CD4-positive, CD25-positive, alpha-beta regulatory T cell (primary cell): ENCODE data around the gene DYSF. TPM values are rescaled to one million over a fixed set of nuclear protein-coding genes. Genes with fewer than 3 reads are reported as not detected.

Experiments
- ATAC-seq, 2 donors: fragments of 150-1000 bp; cut with Tn5 transposase; one replicate each; pipeline ENCODE4 v1.10.0; 2021; ENCODE audit warnings: low read depth in 2 of 2, moderate number of reproducible peaks in 2 of 2, moderate library complexity in 1 of 2
- DNase-seq, 3 donors: peaks; one replicate each; pipeline versions ENCODE4 v3.0.0 to v3.0.0-alpha.2; 2012 to 2022; ENCODE audit warnings: mixed read lengths in 1 of 3
- H3K27ac ChIP-seq: one replicate; pipeline ENCODE4 v1.7.0; 2013; ENCODE audit warnings: mild to moderate bottlenecking, low read length; ENCODE audit not compliant: insufficient read depth, poor library complexity, severe bottlenecking
- H3K27me3 ChIP-seq: one replicate; pipeline ENCODE4 v1.7.0; 2013; ENCODE audit warnings: low read length; ENCODE audit not compliant: control insufficient read depth, insufficient read depth
- H3K36me3 ChIP-seq: one replicate; pipeline ENCODE4 v1.7.0; 2013; ENCODE audit warnings: mild to moderate bottlenecking, low read length, moderate library complexity; ENCODE audit not compliant: control insufficient read depth, insufficient read depth
- H3K4me1 ChIP-seq: 2 replicates; pipeline ENCODE4 v1.7.0; 2013; ENCODE audit warnings: mild to moderate bottlenecking, low read length; ENCODE audit not compliant: insufficient read depth, control insufficient read depth, poor library complexity, severe bottlenecking
- H3K4me3 ChIP-seq: one replicate; pipeline ENCODE4 v1.7.0; 2013; ENCODE audit warnings: low read depth, mild to moderate bottlenecking, low read length, moderate library complexity
- H3K9me3 ChIP-seq, 2 experiments: 1 replicate in 1 of 2; 2 replicates in 1 of 2; pipeline ENCODE4 v1.7.0; 2013; ENCODE audit warnings: low read length in 2 of 2, mild to moderate bottlenecking in 1 of 2, moderate library complexity in 1 of 2; ENCODE audit not compliant: control insufficient read depth in 2 of 2
- H3K27ac Mint-ChIP-seq, 3 donors: one replicate each; pipeline ENCODE4 v1.8.0; 2020 to 2022; ENCODE audit warnings: mild to moderate bottlenecking in 3 of 3, mixed read lengths in 3 of 3, moderate library complexity in 2 of 3
- H3K27me3 Mint-ChIP-seq: one replicate; pipeline ENCODE4 v1.8.0; 2022; ENCODE audit warnings: mild to moderate bottlenecking, mixed read lengths
- H3K36me3 Mint-ChIP-seq: one replicate; pipeline ENCODE4 v1.8.0; 2020; ENCODE audit warnings: mixed read lengths
- H3K4me1 Mint-ChIP-seq, 4 donors: one replicate each; pipeline ENCODE4 v1.8.0; 2020 to 2022; ENCODE audit warnings: mixed read lengths in 4 of 4, mild to moderate bottlenecking in 1 of 4
- H3K4me3 Mint-ChIP-seq, 4 donors: one replicate each; pipeline ENCODE4 v1.8.0; 2020 to 2022; ENCODE audit warnings: mild to moderate bottlenecking in 4 of 4, mixed read lengths in 4 of 4, moderate library complexity in 3 of 4
- H3K9me3 Mint-ChIP-seq, 7 donors: one replicate each; pipeline ENCODE4 v1.8.0; 2020 to 2022; ENCODE audit warnings: mixed read lengths in 7 of 7, mild to moderate bottlenecking in 3 of 7, moderate library complexity in 2 of 7
- polyA plus RNA-seq, 4 donors: library from polyadenylated mRNA; unstranded; fragments of 300-500 nt; fragmentation: Illumina TruSeq; gene quantifications; one replicate each; pipeline ENCODE4 v1.2.3, GENCODE V29; 2021
- total RNA-seq: library from RNA; stranded (reverse); gene quantifications from one replicate; pipeline ENCODE4 v1.2.3, GENCODE V29; 2022

Gene DYSF
- total and polyA plus RNA-seq, 5 donors from 2014 or later: 0.10 to 0.13 TPM; not detected in 3

- H3K36me3 ChIP-seq: no peaks in the 10 kb centered on the region
- H3K36me3 Mint-ChIP-seq: no peaks in the 10 kb centered on the region
- H3K27me3 Mint-ChIP-seq: peaks cover 7% of the 10 kb centered on the region
- no peaks in the 10 kb centered on the region for H3K9me3 ChIP-seq
- no peaks in the 10 kb centered on the region for H3K27me3 ChIP-seq
- H3K4me1 ChIP-seq: no peaks in the 10 kb centered on the region
- peaks cover 0 to 2% (median 0%) of the 10 kb centered on the region in 4 donors for H3K4me1 Mint-ChIP-seq
- DNase-seq (peak in 1 of 3 donors; percentile 5), ATAC-seq (no peak)
- H3K4me3 Mint-ChIP-seq: no peak overlapping the region
- H3K27ac ChIP-seq: no peak overlapping the region
- H3K27ac Mint-ChIP-seq: no peak overlapping the region
- peaks cover 0 to 1% (median 0%) of the 10 kb centered on the region in 7 donors for H3K9me3 Mint-ChIP-seq
- H3K4me3 ChIP-seq: no peak overlapping the region
Measured at GRCh38 chr2:71609958-71610357, 156.6 kb downstream of the DYSF start.

- Mint-ChIP-seq H3K4me3 (no peak overlapping the region), H3K4me1 (no peaks in the 10 kb centered on the region), H3K9me3 (peaks cover 0 to 2% (median 0%) of the 10 kb centered on the region in 7 donors), H3K36me3 (no peaks in the 10 kb centered on the region), H3K27me3 (peaks cover 7% of the 10 kb centered on the region), H3K27ac (peak overlapping the region in 1 of 3 donors; percentile 43)
- H3K27me3 ChIP-seq: no peaks in the 10 kb centered on the region
- H3K27ac ChIP-seq: no peak overlapping the region
- no peak overlapping the region for H3K4me3 ChIP-seq
- H3K9me3 ChIP-seq: no peaks in the 10 kb centered on the region
- no peaks in the 10 kb centered on the region for H3K4me1 ChIP-seq
- DNase-seq (no peak), ATAC-seq (no peak)
- no peaks in the 10 kb centered on the region for H3K36me3 ChIP-seq
Measured at GRCh38 chr2:71610671-71611070, 157.3 kb downstream of the DYSF start.

- H3K9me3 ChIP-seq: no peaks in the 10 kb centered on the region
- Mint-ChIP-seq H3K36me3 (no peaks in the 10 kb centered on the region), H3K9me3 (peaks cover 0 to 2% (median 0%) of the 10 kb centered on the region in 7 donors), H3K4me1 (no peaks in the 10 kb centered on the region), H3K27me3 (peaks cover 7% of the 10 kb centered on the region), H3K27ac (no peak overlapping the region), H3K4me3 (no peak overlapping the region)
- no peak overlapping the region for H3K27ac ChIP-seq
- no peak overlapping the region for H3K4me3 ChIP-seq
- DNase-seq (no peak), ATAC-seq (no peak)
- no peaks in the 10 kb centered on the region for H3K27me3 ChIP-seq
- no peaks in the 10 kb centered on the region for H3K36me3 ChIP-seq
- H3K4me1 ChIP-seq: no peaks in the 10 kb centered on the region
Measured at GRCh38 chr2:71611247-71611646, 157.9 kb downstream of the DYSF start.

GRCh38 chr2:71611781-71612527 is 158.6 kb downstream of the DYSF start:
- no peak overlapping the region for H3K27ac Mint-ChIP-seq
- no peaks in the 10 kb centered on the region for H3K9me3 ChIP-seq
- no peak for ATAC-seq
- no peak overlapping the region for H3K4me3 Mint-ChIP-seq
- no peaks in the 10 kb centered on the region for H3K36me3 Mint-ChIP-seq
- H3K27ac ChIP-seq: no peak overlapping the region
- no peaks in the 10 kb centered on the region for H3K27me3 ChIP-seq
- peaks cover 0 to 2% (median 0%) of the 10 kb centered on the region in 7 donors for H3K9me3 Mint-ChIP-seq
- no peaks in the 10 kb centered on the region for H3K36me3 ChIP-seq
- H3K27me3 Mint-ChIP-seq: peaks cover 7% of the 10 kb centered on the region
- DNase-seq: no peak
- no peak overlapping the region for H3K4me3 ChIP-seq
- H3K4me1 Mint-ChIP-seq: no peaks in the 10 kb centered on the region
- H3K4me1 ChIP-seq: no peaks in the 10 kb centered on the region

GRCh38 chr2:71612581-71613402 is 159.4 kb downstream of the DYSF start:
- Histone ChIP-seq H3K4me1 (no peaks in the 10 kb centered on the region), H3K9me3 (no peaks in the 10 kb centered on the region), H3K36me3 (no peaks in the 10 kb centered on the region), H3K27ac (no peak overlapping the region), H3K27me3 (no peaks in the 10 kb centered on the region), H3K4me3 (no peak overlapping the region)
- Mint-ChIP-seq H3K36me3 (no peaks in the 10 kb centered on the region), H3K4me1 (no peaks in the 10 kb centered on the region), H3K9me3 (peaks cover 0 to 2% (median 0%) of the 10 kb centered on the region in 7 donors), H3K27ac (peak overlapping the region in 1 of 3 donors; percentile 56), H3K27me3 (peaks cover 7% of the 10 kb centered on the region), H3K4me3 (no peak overlapping the region)
- DNase-seq: no peak
- no peak for ATAC-seq

- Mint-ChIP-seq H3K9me3 (peaks cover 0 to 2% (median 0%) of the 10 kb centered on the region in 7 donors), H3K36me3 (no peaks in the 10 kb centered on the region), H3K4me1 (no peaks in the 10 kb centered on the region), H3K27ac (no peak overlapping the region), H3K4me3 (no peak overlapping the region), H3K27me3 (peaks cover 7% of the 10 kb centered on the region)
- H3K4me1 ChIP-seq: no peaks in the 10 kb centered on the region
- no peak overlapping the region for H3K4me3 ChIP-seq
- no peaks in the 10 kb centered on the region for H3K27me3 ChIP-seq
- no peak overlapping the region for H3K27ac ChIP-seq
- H3K36me3 ChIP-seq: no peaks in the 10 kb centered on the region
- ATAC-seq: no peak
- no peak for DNase-seq
- no peaks in the 10 kb centered on the region for H3K9me3 ChIP-seq
Measured at GRCh38 chr2:71613403-71613952, 160.1 kb downstream of the DYSF start.

- Histone ChIP-seq H3K36me3 (no peaks in the 10 kb centered on the region), H3K9me3 (no peaks in the 10 kb centered on the region), H3K27ac (no peak overlapping the region), H3K4me3 (no peak overlapping the region), H3K27me3 (no peaks in the 10 kb centered on the region), H3K4me1 (no peaks in the 10 kb centered on the region)
- Mint-ChIP-seq H3K27me3 (peaks cover 7% of the 10 kb centered on the region), H3K4me3 (no peak overlapping the region), H3K9me3 (peaks cover 0 to 2% (median 0%) of the 10 kb centered on the region in 7 donors), H3K27ac (no peak overlapping the region), H3K36me3 (no peaks in the 10 kb centered on the region), H3K4me1 (no peaks in the 10 kb centered on the region)
- no peak for DNase-seq
- no peak for ATAC-seq
Measured at GRCh38 chr2:71613953-71614925, 160.9 kb downstream of the DYSF start.
